Motor neuron (in vitro differentiated cells): Measurements from ENCODE around the gene TPRN. TPM values are rescaled to one million over a fixed set of nuclear protein-coding genes. Genes with fewer than 3 reads are reported as not detected.

Experiments used
- ATAC-seq, 8 experiments: fragments of 200-7000 bp; cut with Tn5 transposase; replicated peaks in 6 of 8; 2 replicates each; pipeline ENCODE4 v1.8.0; 2021; ENCODE audit warnings: mild to moderate bottlenecking in 8 of 8, moderate library complexity in 8 of 8
- H3K27ac ChIP-seq, 2 donors: fragments of 250-450 bp; sonication (Bioruptor Pico); 2 replicates each; pipeline ENCODE4 v1.9.0; 2021; ENCODE audit warnings: antibody characterized with exemption in 2 of 2, mild to moderate bottlenecking in 2 of 2, moderate library complexity in 1 of 2
- H3K4me1 ChIP-seq, 2 donors: fragments of 250-450 bp; sonication (Bioruptor Pico); replicated peaks in 1 of 2; 2 replicates each; pipeline ENCODE4 v1.6.1; 2021; ENCODE audit warnings: antibody characterized with exemption in 2 of 2, mild to moderate bottlenecking in 2 of 2, moderate library complexity in 1 of 2
- H3K4me3 ChIP-seq, 5 donors: fragments of 250-450 bp; sonication (Bioruptor Pico); 2 replicates each; pipeline ENCODE4 v1.9.0; 2021; ENCODE audit warnings: antibody characterized with exemption in 5 of 5, mild to moderate bottlenecking in 5 of 5, moderate library complexity in 4 of 5
- WGBS, 10 experiments: fragments of 450-650 bp; shearing (Covaris generic); methylation state at CpG; one replicate each; pipeline ENCODE4 v1.0.0; 2022; 5-methylcytosine and 5-hydroxymethylcytosine counted together
- in situ Hi-C, 9 experiments: fragments of 400-800 bp; cut with MboI; loops; one replicate each; pipeline ENCODE4 v1.15.0; 2021; ENCODE audit warnings: low sequenced_read_pairs in 9 of 9, low pct_unique_long_range_greater_than_20kb in 2 of 9; ENCODE audit not compliant: unreplicated experiment in 9 of 9
- total RNA-seq, 8 experiments: library from RNA; unstranded; fragments of 300-600 nt; gene quantifications; 2 replicates each; pipeline versions ENCODE4 v1.2.3 to v1.2.4, GENCODE V29; 2022

The TPRN gene
- total RNA-seq, 8 experiments from 2014 or later, result 5.9 to 79.6 (median 10.6) TPM

- no peaks in the 10 kb centered on the region for H3K4me1 ChIP-seq
- no peak overlapping the region for H3K27ac ChIP-seq
- in situ Hi-C loops, result no loop called here
- no peak overlapping the region for H3K4me3 ChIP-seq
- no CpG with 5 or more reads among the region's 49 CpGs for WGBS, 10 experiments
- no peak for ATAC-seq
These were observed 54.6 kb downstream of the TPRN start for GRCh38 chr9:137145731-137146526.

GRCh38 chr9:137143459-137143858 is 57.1 kb downstream of the TPRN start:
- H3K27ac ChIP-seq, result no peak overlapping the region
- no peak overlapping the region for H3K4me3 ChIP-seq
- no peak for ATAC-seq
- in situ Hi-C loops, result no loop called here
- 11 to 50% (median 15%) methylated on average over 1 to 3 of the region's 4 CpGs; no CpG with 5 or more reads in 4 of the 10 experiments for WGBS, 10 experiments
- H3K4me1 ChIP-seq, result peaks cover 0 to 5% of the 10 kb centered on the region in 2 donors

- H3K27ac ChIP-seq, result no peak overlapping the region
- in situ Hi-C loops, result no loop called here
- H3K4me3 ChIP-seq, result no peak overlapping the region
- peaks cover 7 to 12% of the 10 kb centered on the region in 2 donors for H3K4me1 ChIP-seq
- no peak for ATAC-seq
- 14 to 100% (median 60%) methylated on average over 1 to 9 of the region's 24 CpGs; no CpG with 5 or more reads in 4 of the 10 experiments for WGBS, 10 experiments
These were observed 58.3 kb downstream of the TPRN start for GRCh38 chr9:137141976-137142936.

Other genes with a start within 250 kb of the TPRN start
- gene LCN12, start 248.5 kb downstream of the TPRN start, total RNA-seq, result 1 to 10 TPM in 5 of 8 experiments, under 1 TPM in 3; 0.38 to 4.3 (median 1.2) TPM
- gene PTGDS, start 223.2 kb downstream of the TPRN start, total RNA-seq, result 100 to 1,000 TPM in 2 of 8 experiments, 10 to 100 TPM in 2, 1 to 10 TPM in 4; 1.2 to 273 (median 12.3) TPM
- gene LCNL1, start 217.7 kb downstream of the TPRN start, total RNA-seq, result 1 to 10 TPM in 1 of 8 experiments, under 1 TPM in 7; 0.11 to 1.3 (median 0.73) TPM
- 10 to 100 TPM; 23.4 to 38.4 (median 27.5) TPM for gene PAXX, start 208.3 kb downstream of the TPRN start, total RNA-seq
- 1 to 10 TPM in 1 of 8 experiments, under 1 TPM in 3, not detected in 4; 0.29 to 8.3 (median 0.47) TPM for gene CLIC3, start 204.2 kb downstream of the TPRN start, total RNA-seq
- gene ABCA2, start 172.5 kb downstream of the TPRN start, total RNA-seq, result 10 to 100 TPM in 7 of 8 experiments, 1 to 10 TPM in 1; 8.1 to 27.9 (median 18.0) TPM
- 1 to 10 TPM in 1 of 8 experiments, under 1 TPM in 6, not detected in 1; 0.08 to 1.0 (median 0.25) TPM for gene FUT7, start 168.7 kb downstream of the TPRN start, total RNA-seq
- gene NPDC1, start 154.6 kb downstream of the TPRN start, total RNA-seq, result 10 to 100 TPM; 19.0 to 61.7 (median 30.5) TPM
- 1 to 10 TPM in 1 of 8 experiments, under 1 TPM in 7; 0.13 to 1.3 (median 0.34) TPM for gene ENTPD2, start 146.7 kb downstream of the TPRN start, total RNA-seq
- gene SAPCD2, start 130.2 kb downstream of the TPRN start, total RNA-seq, result 10 to 100 TPM in 2 of 8 experiments, 1 to 10 TPM in 4, under 1 TPM in 2; 0.31 to 12.5 (median 6.4) TPM
- gene UAP1L1, start 123.2 kb downstream of the TPRN start, total RNA-seq, result 1 to 10 TPM in 6 of 8 experiments, under 1 TPM in 2; 0.63 to 8.9 (median 4.5) TPM
- 10 to 100 TPM; 28.6 to 89.3 (median 50.3) TPM for gene MAN1B1, start 113.8 kb downstream of the TPRN start, total RNA-seq
- gene DPP7, start 86.0 kb downstream of the TPRN start, total RNA-seq, result 100 to 1,000 TPM in 3 of 8 experiments, 10 to 100 TPM in 5; 14.2 to 233 (median 56.1) TPM
- gene GRIN1, start 61.6 kb downstream of the TPRN start, total RNA-seq, result 1 to 10 TPM in 4 of 8 experiments, under 1 TPM in 4; 0.20 to 6.0 (median 1.2) TPM
- under 1 TPM in 3 of 8 experiments, not detected in 5; 0.17 to 1.00 (median 0.43) TPM for gene LRRC26, start 30.7 kb downstream of the TPRN start, total RNA-seq
- gene TMEM210, start 28.7 kb downstream of the TPRN start, total RNA-seq, result not detected
- gene ANAPC2, start 12.2 kb downstream of the TPRN start, total RNA-seq, result 10 to 100 TPM; 11.9 to 43.3 (median 20.0) TPM
- gene SSNA1, start 12.1 kb downstream of the TPRN start, total RNA-seq, result 10 to 100 TPM; 28.2 to 50.7 (median 44.5) TPM
- 10 to 100 TPM; 20.0 to 31.7 (median 26.4) TPM for gene TMEM203, start 4.9 kb upstream of the TPRN start, total RNA-seq
- gene NDOR1, start 5.0 kb upstream of the TPRN start, total RNA-seq, result 10 to 100 TPM in 2 of 8 experiments, 1 to 10 TPM in 6; 5.1 to 25.3 (median 8.6) TPM
- 1 to 10 TPM in 7 of 8 experiments, under 1 TPM in 1; 0.41 to 7.0 (median 3.0) TPM for gene RNF208, start 21.5 kb upstream of the TPRN start, total RNA-seq
- gene CYSRT1, start 24.4 kb upstream of the TPRN start, total RNA-seq, result 1 to 10 TPM; 1.2 to 4.7 (median 1.3) TPM
- 1 to 10 TPM in 1 of 8 experiments, under 1 TPM in 7; 0.23 to 1.1 (median 0.46) TPM for gene RNF224, start 26.8 kb upstream of the TPRN start, total RNA-seq
- gene SLC34A3, start 30.2 kb upstream of the TPRN start, total RNA-seq, result under 1 TPM in 6 of 8 experiments, not detected in 2; 0.11 to 0.49 (median 0.20) TPM
- gene TUBB4B, start 40.5 kb upstream of the TPRN start, total RNA-seq, result 100 to 1,000 TPM in 5 of 8 experiments, 10 to 100 TPM in 3; 57.6 to 372 (median 151) TPM
- 1 to 10 TPM in 3 of 8 experiments, under 1 TPM in 2, not detected in 3; 0.42 to 1.4 (median 1.3) TPM for gene STPG3, start 50.5 kb upstream of the TPRN start, total RNA-seq
- gene NELFB, start 54.6 kb upstream of the TPRN start, total RNA-seq, result 10 to 100 TPM; 22.8 to 38.4 (median 34.5) TPM
- gene TOR4A, start 77.0 kb upstream of the TPRN start, total RNA-seq, result 10 to 100 TPM in 2 of 8 experiments, 1 to 10 TPM in 1, under 1 TPM in 5; 0.11 to 14.2 (median 0.71) TPM
- 10 to 100 TPM in 1 of 8 experiments, 1 to 10 TPM in 5, under 1 TPM in 1, not detected in 1; 1.00 to 20.5 (median 3.4) TPM for gene NRARP, start 101.5 kb upstream of the TPRN start, total RNA-seq
- gene EXD3, start 222.4 kb upstream of the TPRN start, total RNA-seq, result 10 to 100 TPM in 3 of 8 experiments, 1 to 10 TPM in 5; 3.2 to 14.8 (median 9.6) TPM
- gene NOXA1, start 222.7 kb upstream of the TPRN start, total RNA-seq, result 1 to 10 TPM in 2 of 8 experiments, under 1 TPM in 6; 0.13 to 2.1 (median 0.32) TPM
- gene ENTPD8, start 240.6 kb upstream of the TPRN start, total RNA-seq, result under 1 TPM in 6 of 8 experiments, not detected in 2; 0.08 to 0.52 (median 0.21) TPM